CD14-positive monocyte (primary cell): Measurements from ENCODE around the gene CDH23. TPM values are rescaled to one million over a fixed set of nuclear protein-coding genes. Genes with fewer than 3 reads are reported as not detected.

Experiments
- DNase-seq, 3 donors: peaks; one replicate each; pipeline ENCODE4 v3.0.0-alpha.2; 2011 to 2022
- H2AFZ ChIP-seq: 2 replicates; pipeline ENCODE4 v1.6.0; 2012; ENCODE audit warnings: mild to moderate bottlenecking, low read depth, low read length, inconsistent platforms; ENCODE audit not compliant: insufficient read depth, poor library complexity, severe bottlenecking
- H3K27ac ChIP-seq, 2 donors: 1 replicate in 1 of 2; 2 replicates in 1 of 2; pipeline ENCODE4 v1.5.1; 2012 to 2013; ENCODE audit warnings: low read length in 2 of 2, control low read depth in 1 of 2, inconsistent platforms in 1 of 2, low read depth in 1 of 2, mild to moderate bottlenecking in 1 of 2
- H3K27me3 ChIP-seq, 2 donors: one replicate each; pipeline versions ENCODE4 v1.6.0 to v1.6.1; 2011 to 2013; ENCODE audit warnings: low read length in 2 of 2; ENCODE audit not compliant: control insufficient read depth in 2 of 2, insufficient read depth in 2 of 2
- H3K36me3 ChIP-seq, 2 donors: replicated peaks in 1 of 2; 1 replicate in 1 of 2; 2 replicates in 1 of 2; pipeline versions ENCODE4 v1.5.1 to v1.6.1; 2012 to 2013; ENCODE audit warnings: low read length in 2 of 2, control low read depth in 1 of 2, inconsistent platforms in 1 of 2, mild to moderate bottlenecking in 1 of 2; ENCODE audit not compliant: insufficient read depth in 2 of 2, control insufficient read depth in 1 of 2
- H3K4me1 ChIP-seq, 2 donors: 1 replicate in 1 of 2; 2 replicates in 1 of 2; pipeline versions ENCODE4 v1.5.1 to v1.6.1; 2012 to 2013; ENCODE audit warnings: low read length in 2 of 2, control low read depth in 1 of 2, inconsistent platforms in 1 of 2, mild to moderate bottlenecking in 1 of 2, moderate library complexity in 1 of 2; ENCODE audit not compliant: insufficient read depth in 2 of 2, control insufficient read depth in 1 of 2
- H3K4me2 ChIP-seq: replicated peaks from 2 replicates; pipeline ENCODE3; 2012; ENCODE audit warnings: low read length, moderate library complexity, mild to moderate bottlenecking; ENCODE audit not compliant: poor library complexity, severe bottlenecking; ENCODE audit errors: extremely low read depth
- H3K4me3 ChIP-seq, 3 experiments: fragments of 200-600 bp in 1 of 3; sonication (generic) in 1 of 3; replicated peaks in 1 of 3; 1 replicate in 2 of 3; 2 replicates in 1 of 3; pipeline ENCODE4 v1.5.1; 2011 to 2013; ENCODE audit warnings: low read length in 3 of 3, mild to moderate bottlenecking in 3 of 3, control low read depth in 2 of 3, low read depth in 2 of 3, inconsistent platforms in 1 of 3, moderate library complexity in 1 of 3
- H3K79me2 ChIP-seq: 2 replicates; pipeline ENCODE4 v1.6.0; 2012; ENCODE audit warnings: mild to moderate bottlenecking, control low read depth, inconsistent platforms, low read length, moderate library complexity; ENCODE audit not compliant: insufficient read depth
- H3K9ac ChIP-seq: 2 replicates; pipeline ENCODE4 v1.6.0; 2017; ENCODE audit warnings: low read length, mild to moderate bottlenecking; ENCODE audit not compliant: insufficient read depth, poor library complexity, severe bottlenecking
- H3K9me3 ChIP-seq, 2 donors: replicated peaks in 1 of 2; 1 replicate in 1 of 2; 2 replicates in 1 of 2; pipeline versions ENCODE4 v1.5.1 to v1.6.1; 2012 to 2013; ENCODE audit warnings: low read length in 2 of 2, control low read depth in 1 of 2; ENCODE audit not compliant: control insufficient read depth in 1 of 2, insufficient read depth in 1 of 2
- H4K20me1 ChIP-seq: 2 replicates; pipeline ENCODE4 v1.6.0; 2012; ENCODE audit warnings: mild to moderate bottlenecking, low read length, control low read depth, moderate library complexity; ENCODE audit not compliant: insufficient read depth
- H3K27ac Mint-ChIP-seq, 7 donors: one replicate each; pipeline ENCODE4 v1.8.0; 2020; ENCODE audit warnings: mild to moderate bottlenecking in 7 of 7, mixed read lengths in 7 of 7, moderate library complexity in 6 of 7, inconsistent platforms in 2 of 7
- H3K27me3 Mint-ChIP-seq, 3 donors: one replicate each; pipeline ENCODE4 v1.8.0; 2021 to 2022; ENCODE audit warnings: low read depth in 3 of 3, mild to moderate bottlenecking in 3 of 3, mixed read lengths in 3 of 3, moderate library complexity in 3 of 3, inconsistent platforms in 1 of 3
- H3K36me3 Mint-ChIP-seq, 2 donors: one replicate each; pipeline ENCODE4 v1.8.0; 2020; ENCODE audit warnings: mixed read lengths in 2 of 2, inconsistent platforms in 1 of 2, mild to moderate bottlenecking in 1 of 2
- H3K4me1 Mint-ChIP-seq: one replicate; pipeline ENCODE4 v1.8.0; 2020; ENCODE audit warnings: mild to moderate bottlenecking, mixed read lengths
- H3K4me3 Mint-ChIP-seq, 2 donors: one replicate each; pipeline ENCODE4 v1.8.0; 2020; ENCODE audit warnings: mild to moderate bottlenecking in 2 of 2, mixed read lengths in 2 of 2, moderate library complexity in 1 of 2
- H3K9me3 Mint-ChIP-seq, 7 donors: one replicate each; pipeline ENCODE4 v1.8.0; 2020 to 2022; ENCODE audit warnings: mixed read lengths in 7 of 7, mild to moderate bottlenecking in 6 of 7, moderate library complexity in 6 of 7, inconsistent platforms in 2 of 7
- WGBS: methylation state at CpG from one replicate; pipeline ENCODE4 v1.1.5; 2013; ENCODE audit warnings: missing lambda C conversion rate; ENCODE audit not compliant: insufficient coverage; 5-methylcytosine and 5-hydroxymethylcytosine counted together
- intact Hi-C, 2 donors: fragments of 100-400 bp; cut with micrococcal nuclease; formaldehyde crosslinking; loops; one replicate each; pipeline versions ENCODE4 v1.15.0 to v1.15.1; 2023
- polyA plus RNA-seq, 3 donors: library from polyadenylated mRNA; depleted of rRNA in 1 of 3; unstranded in 2 of 3; stranded (reverse) in 1 of 3; fragments of 300-500 nt in 2 of 3; fragments of >200 nt in 1 of 3; fragmentation: Illumina TruSeq in 2 of 3; gene quantifications; 1 replicate in 2 of 3; 2 replicates in 1 of 3; pipeline ENCODE4 v1.2.3, GENCODE V29; 2012 to 2021
- TF ChIP-seq, protein P1 (sequence below): fragments of 200-600 bp; IDR thresholded peaks from one replicate; pipeline ENCODE4 v1.8.0; 2022; ENCODE audit warnings: antibody characterized with exemption, mild to moderate bottlenecking

Gene CDH23
- polyA plus RNA-seq, 3 donors: 8.2 to 36.2 (median 10.5) TPM

- Histone ChIP-seq H2AFZ (no peak overlapping the region), H3K9me3 (no peaks in the 10 kb centered on the region), H3K4me1 (peaks cover 56 to 80% of the 10 kb centered on the region in 2 donors), H3K4me3 (no peak overlapping the region), H3K27me3 (no peaks in the 10 kb centered on the region), H3K27ac (peak overlapping the region; percentile 25 to 62), H3K79me2 (peaks cover 39% of the 10 kb centered on the region), H3K4me2 (no peak overlapping the region), H3K9ac (no peak overlapping the region), H3K36me3 (peaks cover 7 to 26% of the 10 kb centered on the region in 2 donors), H4K20me1 (peaks cover 53% of the 10 kb centered on the region)
- peak overlapping the region in 1 of 2 donors; percentile 16 for H3K4me3 Mint-ChIP-seq
- 98% methylated on average over 4 of the region's 4 CpGs for WGBS
- H3K27me3 Mint-ChIP-seq: peaks cover 0 to 2% (median 0%) of the 10 kb centered on the region in 3 donors
- peak overlapping the region in 5 of 7 donors; percentile 33 to 82 (median 68) for H3K27ac Mint-ChIP-seq
- DNase-seq: no peak
- peaks cover 96% of the 10 kb centered on the region for H3K4me1 Mint-ChIP-seq
- peaks cover 0 to 3% (median 0%) of the 10 kb centered on the region in 7 donors for H3K9me3 Mint-ChIP-seq
- TF ChIP-seq, protein P1, sequence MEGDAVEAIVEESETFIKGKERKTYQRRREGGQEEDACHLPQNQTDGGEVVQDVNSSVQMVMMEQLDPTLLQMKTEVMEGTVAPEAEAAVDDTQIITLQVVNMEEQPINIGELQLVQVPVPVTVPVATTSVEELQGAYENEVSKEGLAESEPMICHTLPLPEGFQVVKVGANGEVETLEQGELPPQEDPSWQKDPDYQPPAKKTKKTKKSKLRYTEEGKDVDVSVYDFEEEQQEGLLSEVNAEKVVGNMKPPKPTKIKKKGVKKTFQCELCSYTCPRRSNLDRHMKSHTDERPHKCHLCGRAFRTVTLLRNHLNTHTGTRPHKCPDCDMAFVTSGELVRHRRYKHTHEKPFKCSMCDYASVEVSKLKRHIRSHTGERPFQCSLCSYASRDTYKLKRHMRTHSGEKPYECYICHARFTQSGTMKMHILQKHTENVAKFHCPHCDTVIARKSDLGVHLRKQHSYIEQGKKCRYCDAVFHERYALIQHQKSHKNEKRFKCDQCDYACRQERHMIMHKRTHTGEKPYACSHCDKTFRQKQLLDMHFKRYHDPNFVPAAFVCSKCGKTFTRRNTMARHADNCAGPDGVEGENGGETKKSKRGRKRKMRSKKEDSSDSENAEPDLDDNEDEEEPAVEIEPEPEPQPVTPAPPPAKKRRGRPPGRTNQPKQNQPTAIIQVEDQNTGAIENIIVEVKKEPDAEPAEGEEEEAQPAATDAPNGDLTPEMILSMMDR: no peak
- intact Hi-C loops: no loop called here
- H3K36me3 Mint-ChIP-seq: peaks cover 40 to 55% of the 10 kb centered on the region in 2 donors
These were observed 323.6 kb downstream of the CDH23 start for GRCh38 chr10:71720288-71720687.

DNA sequence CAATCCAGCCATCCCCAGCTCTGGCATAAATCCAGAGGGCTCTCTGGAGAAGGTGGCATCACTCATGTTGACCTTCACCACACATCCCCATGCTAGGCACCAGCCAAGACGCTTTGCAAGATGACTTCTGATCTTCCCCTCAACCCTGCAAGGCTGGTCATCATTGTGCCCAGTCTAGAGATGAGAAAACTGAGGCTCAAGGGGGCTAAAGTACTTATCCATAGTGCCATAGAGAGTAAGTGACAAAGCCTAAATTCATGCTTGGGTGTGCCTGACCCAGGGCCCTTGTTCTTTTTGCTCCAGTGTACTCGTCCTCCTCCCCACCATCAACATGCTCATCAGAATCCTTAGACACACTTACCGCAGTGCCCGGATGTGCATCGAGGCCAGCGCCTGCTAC, 324.6 kb downstream of the CDH23 start:
- peaks cover 0 to 2% (median 0%) of the 10 kb centered on the region in 3 donors for H3K27me3 Mint-ChIP-seq
- H2AFZ ChIP-seq: no peak overlapping the region
- no peak for DNase-seq
- peaks cover 45% of the 10 kb centered on the region for H4K20me1 ChIP-seq
- peaks cover 7 to 19% of the 10 kb centered on the region in 2 donors for H3K36me3 ChIP-seq
- H3K27me3 ChIP-seq: no peaks in the 10 kb centered on the region
- H3K27ac ChIP-seq: no peak overlapping the region
- H3K36me3 Mint-ChIP-seq: peaks cover 36 to 54% of the 10 kb centered on the region in 2 donors
- H3K4me1 Mint-ChIP-seq: peaks cover 96% of the 10 kb centered on the region
- no peak overlapping the region for H3K4me3 Mint-ChIP-seq
- H3K27ac Mint-ChIP-seq: peak overlapping the region in 4 of 7 donors; percentile 15 to 52 (median 40)
- no peaks in the 10 kb centered on the region for H3K9me3 ChIP-seq
- peaks cover 56 to 80% of the 10 kb centered on the region in 2 donors for H3K4me1 ChIP-seq
- TF ChIP-seq, protein P1: no peak
- no peak overlapping the region for H3K4me3 ChIP-seq
- WGBS: 96% methylated on average over 4 of the region's 6 CpGs
- no peak overlapping the region for H3K9ac ChIP-seq
- peaks cover 0 to 3% (median 0%) of the 10 kb centered on the region in 7 donors for H3K9me3 Mint-ChIP-seq
- intact Hi-C loops: no loop called here
- no peak overlapping the region for H3K4me2 ChIP-seq
- H3K79me2 ChIP-seq: peaks cover 39% of the 10 kb centered on the region
